Glutamatergic neuron (in vitro differentiated cells): ENCODE data around the gene FOXJ1. TPM values are rescaled to one million over a fixed set of nuclear protein-coding genes. Genes with fewer than 3 reads are reported as not detected.

ENCODE experiments used
- DNase-seq: peaks from one replicate; pipeline ENCODE4 v3.0.0; 2022
- H3K27ac Mint-ChIP-seq: one replicate; pipeline ENCODE4 v1.8.0; 2020; ENCODE audit warnings: mild to moderate bottlenecking, mixed read lengths, inconsistent platforms; ENCODE audit not compliant: unreplicated experiment
- H3K27me3 Mint-ChIP-seq: one replicate; pipeline ENCODE4 v1.8.0; 2020; ENCODE audit warnings: mild to moderate bottlenecking, moderate library complexity, mixed read lengths, inconsistent platforms; ENCODE audit not compliant: unreplicated experiment
- H3K36me3 Mint-ChIP-seq: one replicate; pipeline ENCODE4 v1.8.0; 2020; ENCODE audit warnings: mild to moderate bottlenecking, mixed read lengths, inconsistent platforms; ENCODE audit not compliant: unreplicated experiment
- H3K4me1 Mint-ChIP-seq: one replicate; pipeline ENCODE4 v1.8.0; 2020; ENCODE audit warnings: mild to moderate bottlenecking, low read depth, mixed read lengths, inconsistent platforms; ENCODE audit not compliant: unreplicated experiment
- H3K4me3 Mint-ChIP-seq: one replicate; pipeline ENCODE4 v1.8.0; 2020; ENCODE audit warnings: mild to moderate bottlenecking, mixed read lengths, inconsistent platforms; ENCODE audit not compliant: unreplicated experiment
- H3K9me3 Mint-ChIP-seq: one replicate; pipeline ENCODE4 v1.8.0; 2020; ENCODE audit warnings: mild to moderate bottlenecking, moderate library complexity, mixed read lengths, inconsistent platforms; ENCODE audit not compliant: unreplicated experiment
- CTCF ChIP-seq: fragments of 200-600 bp; sonication (generic); IDR thresholded peaks from one replicate; pipeline ENCODE4 v1.5.0; 2021; ENCODE audit not compliant: partially characterized antibody, unreplicated experiment
- total RNA-seq: library from RNA; stranded (reverse); fragmentation: NEBNext Ultra II Directional; extraction: Animal tissue kit (Norgen Biotek cat#: 25700); gene quantifications from one replicate; pipeline ENCODE4 v1.2.1, GENCODE V29; 2021; ENCODE audit not compliant: unreplicated experiment

FOXJ1 gene
- total RNA-seq, 1 donor from 2014 or later: not detected

- no peak for TF ChIP-seq CTCF
- Mint-ChIP-seq H3K27me3 (peaks cover 7% of the 10 kb centered on the region), H3K27ac (no peak overlapping the region), H3K9me3 (peaks cover 6% of the 10 kb centered on the region), H3K4me1 (no peaks in the 10 kb centered on the region), H3K4me3 (no peak overlapping the region), H3K36me3 (no peaks in the 10 kb centered on the region)
- DNase-seq: no peak
These were observed 19.1 kb downstream of the FOXJ1 start for GRCh38 chr17:76121932-76122430.

GRCh38 chr17:76120658-76121008 lies 20.4 kb downstream of the FOXJ1 start:
- H3K36me3 Mint-ChIP-seq: no peaks in the 10 kb centered on the region
- H3K27ac Mint-ChIP-seq: no peak overlapping the region
- H3K4me1 Mint-ChIP-seq: no peaks in the 10 kb centered on the region
- H3K9me3 Mint-ChIP-seq: peaks cover 4% of the 10 kb centered on the region
- TF ChIP-seq CTCF: no peak
- no peak overlapping the region for H3K4me3 Mint-ChIP-seq
- peaks cover 7% of the 10 kb centered on the region for H3K27me3 Mint-ChIP-seq
- DNase-seq: no peak

DNA sequence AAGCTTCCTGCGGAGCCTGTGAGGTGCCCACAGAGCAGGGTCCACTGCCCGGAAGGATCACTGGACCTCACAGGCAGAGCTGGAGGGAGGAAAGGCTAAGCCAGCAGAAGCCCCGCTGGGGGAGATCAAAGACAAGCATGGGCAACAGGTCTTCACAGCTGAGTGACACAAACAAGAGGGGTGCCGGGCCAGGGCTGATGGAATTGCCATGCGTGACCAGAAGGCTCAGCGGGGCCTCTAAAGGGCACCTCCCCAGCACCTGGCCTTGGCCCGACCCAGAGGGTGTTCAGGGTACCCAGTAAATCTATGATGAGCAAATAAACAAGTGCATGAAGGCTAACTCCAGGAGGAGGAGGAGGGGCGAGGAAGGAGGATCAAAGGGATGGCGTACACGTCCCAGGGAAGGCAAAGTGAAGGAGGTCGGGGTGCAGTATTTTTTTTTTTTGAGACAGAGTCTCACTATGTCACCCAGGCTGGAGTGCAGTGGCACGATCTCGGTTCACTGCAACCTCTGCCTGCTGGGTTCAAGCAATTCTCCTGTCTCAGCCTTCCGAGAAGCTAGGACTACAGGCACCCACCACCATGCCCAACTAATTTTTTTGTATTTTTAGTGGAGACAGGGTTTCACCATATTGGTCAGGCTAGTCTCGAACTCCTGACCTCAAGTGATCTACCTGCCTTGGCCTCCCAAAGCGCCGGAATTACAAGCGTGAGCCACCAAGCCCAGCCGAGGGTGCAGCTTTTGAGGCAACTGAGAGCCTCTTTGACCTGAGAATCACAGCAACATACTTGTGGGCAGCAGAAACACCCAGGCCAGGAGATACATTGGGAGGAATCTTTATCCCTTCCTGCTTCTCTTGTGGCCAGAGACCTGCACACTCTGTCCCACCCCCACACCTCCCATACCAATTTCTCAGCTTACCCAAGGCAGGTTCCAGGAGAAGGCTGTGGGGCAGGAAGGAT lies 21.4 kb downstream of the FOXJ1 start:
- no peaks in the 10 kb centered on the region for H3K36me3 Mint-ChIP-seq
- H3K9me3 Mint-ChIP-seq: peaks cover 4% of the 10 kb centered on the region
- H3K27me3 Mint-ChIP-seq: peaks cover 2% of the 10 kb centered on the region
- no peak overlapping the region for H3K27ac Mint-ChIP-seq
- no peak for DNase-seq
- H3K4me3 Mint-ChIP-seq: no peak overlapping the region
- no peaks in the 10 kb centered on the region for H3K4me1 Mint-ChIP-seq
- TF ChIP-seq CTCF: no peak

DNA sequence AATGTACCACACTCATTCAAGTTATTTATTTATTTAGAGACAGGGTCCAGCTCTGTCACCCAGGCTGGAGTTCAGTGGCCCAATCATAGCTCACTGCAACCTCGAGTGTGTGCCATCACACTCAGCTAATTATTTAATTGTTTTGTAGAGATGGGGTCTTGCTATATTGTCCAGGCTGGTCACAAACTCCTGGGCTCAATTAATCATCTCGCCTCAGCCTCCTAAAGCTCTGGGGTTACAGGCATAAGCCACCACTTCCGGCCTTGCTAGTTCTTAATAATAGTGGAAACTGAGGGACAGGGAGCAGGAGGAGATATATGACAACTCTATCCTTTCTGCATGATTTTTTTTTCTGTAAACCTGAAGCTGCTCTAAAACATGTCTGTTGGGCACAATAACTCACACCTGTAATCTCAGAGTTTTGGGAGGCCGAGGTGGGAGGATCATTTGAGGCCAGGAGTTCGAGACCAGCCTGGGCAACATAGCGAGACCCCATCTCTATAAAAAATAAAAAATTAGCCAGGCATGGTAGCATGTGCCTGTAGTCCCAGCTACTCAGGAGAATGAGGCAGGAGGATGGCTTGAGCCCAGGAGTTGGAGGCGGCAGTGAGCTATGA lies 25.8 kb downstream of the FOXJ1 start:
- Mint-ChIP-seq H3K4me3 (no peak overlapping the region), H3K36me3 (no peaks in the 10 kb centered on the region), H3K9me3 (no peaks in the 10 kb centered on the region), H3K4me1 (no peaks in the 10 kb centered on the region), H3K27ac (no peak overlapping the region), H3K27me3 (peaks cover 2% of the 10 kb centered on the region)
- TF ChIP-seq CTCF: no peak
- no peak for DNase-seq

- Mint-ChIP-seq H3K9me3 (no peaks in the 10 kb centered on the region), H3K4me1 (no peaks in the 10 kb centered on the region), H3K27ac (no peak overlapping the region), H3K4me3 (no peak overlapping the region), H3K36me3 (no peaks in the 10 kb centered on the region), H3K27me3 (no peaks in the 10 kb centered on the region)
- no peak for TF ChIP-seq CTCF
- no peak for DNase-seq
These were observed 29.1 kb downstream of the FOXJ1 start for GRCh38 chr17:76111956-76112355.
